NCI-H2171 (cell line): Measurements from ENCODE around the gene SMIM5.

Experiments used
- DNase-seq: peaks from one replicate; lab custom pipeline; 2025; lab: John Stamatoyannopoulos, UW

Gene SMIM5

GRCh38 chr17:75666959-75667790, 33.9 kb downstream of the SMIM5 start, which contains the start of the genes RECQL5 and SAP30BP:
RECQL5 (minus strand) TSS chr17:75667154; CDS start chr17:75666557, 597 bp downstream.
SAP30BP (plus strand) TSS chr17:75667338; CDS start chr17:75667373, 35 bp downstream.
- DNase-seq: peak; percentile 98

GRCh38 chr17:75667825-75668224, 34.6 kb downstream of the SMIM5 start:
- DNase-seq: no peak

GRCh38 chr17:75668489-75668888, 35.3 kb downstream of the SMIM5 start:
- DNase-seq: no peak

- no peak for DNase-seq
Observed at GRCh38 chr17:75670868-75671267, 37.6 kb downstream of the SMIM5 start.

- DNase-seq: no peak
Observed at GRCh38 chr17:75672011-75672410, 38.8 kb downstream of the SMIM5 start.

- no peak for DNase-seq
Observed at GRCh38 chr17:75673487-75673886, 40.3 kb downstream of the SMIM5 start.

GRCh38 chr17:75676461-75676860, 43.2 kb downstream of the SMIM5 start:
- no peak for DNase-seq

- DNase-seq: no peak
Observed at GRCh38 chr17:75679706-75680211, 46.5 kb downstream of the SMIM5 start.

- DNase-seq: no peak
Observed at GRCh38 chr17:75680431-75680830, 47.2 kb downstream of the SMIM5 start.

GRCh38 chr17:75681289-75681688, 48.1 kb downstream of the SMIM5 start:
- DNase-seq: no peak

GRCh38 chr17:75683583-75683982, 50.3 kb downstream of the SMIM5 start:
- DNase-seq: no peak

- no peak for DNase-seq
Observed at GRCh38 chr17:75684249-75684648, 51.0 kb downstream of the SMIM5 start.

GRCh38 chr17:75684924-75685323, 51.7 kb downstream of the SMIM5 start:
- DNase-seq: peak; percentile 96

GRCh38 chr17:75685499-75685898, 52.3 kb downstream of the SMIM5 start:
- DNase-seq: no peak

- DNase-seq: no peak
Observed at GRCh38 chr17:75688209-75688825, 55.1 kb downstream of the SMIM5 start.

- DNase-seq: no peak
Observed at GRCh38 chr17:75689441-75689873, 56.2 kb downstream of the SMIM5 start.
